ENCODE data around the gene BRD3OS.
A peak's percentile ranks its signal among the peaks of the same experiment; 100 is the strongest.

BRD3OS gene, protein sequence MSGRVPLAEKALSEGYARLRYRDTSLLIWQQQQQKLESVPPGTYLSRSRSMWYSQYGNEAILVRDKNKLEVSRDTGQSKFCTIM

DNA sequence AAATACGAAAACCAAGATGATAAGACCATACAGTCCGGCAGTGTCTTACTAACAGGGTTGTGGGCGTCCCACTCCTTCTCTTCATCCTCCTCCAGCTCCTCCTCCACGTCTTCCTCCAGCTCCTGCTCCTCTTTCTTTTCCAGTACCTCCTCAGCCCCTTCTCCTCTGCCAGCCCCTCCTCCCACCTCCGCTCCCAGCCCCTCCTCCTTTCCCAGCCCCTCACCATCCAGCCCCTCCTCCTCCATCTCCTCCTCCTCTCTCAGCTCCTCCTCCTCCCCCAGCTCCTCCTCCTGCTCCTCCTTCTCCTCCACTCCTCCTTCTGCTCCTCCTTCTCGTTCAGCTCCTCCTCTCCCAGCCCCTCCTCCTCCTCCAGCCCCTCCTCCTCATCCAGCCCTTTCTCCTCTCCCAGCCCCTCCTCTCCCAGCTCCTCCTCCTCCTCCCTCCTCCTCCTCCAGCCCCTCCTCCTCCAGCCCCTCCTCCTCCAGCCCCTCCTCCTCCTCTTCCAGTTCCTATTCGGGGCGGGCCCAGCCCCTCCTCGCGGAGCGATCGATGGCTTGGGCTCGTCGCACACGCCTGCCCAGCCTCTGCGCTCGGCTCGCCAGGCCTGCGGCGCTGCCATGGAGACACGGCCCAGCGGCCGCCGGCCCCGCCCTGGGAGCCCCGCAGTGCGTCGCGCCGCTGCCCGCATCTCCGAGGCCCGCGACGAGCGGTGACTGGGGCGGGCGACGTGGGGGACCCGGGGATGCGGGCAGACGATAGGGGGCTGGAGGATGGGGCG, at the start of gene BRD3OS:
Gene BRD3OS, plus strand, starts transcription at position 654 of the 778 bp plus-strand sequence. CDS start 1,267 bp downstream, outside the sequence.
- DNase-seq (ENCODE audit: low read depth), result peak; percentile 99

DNA sequence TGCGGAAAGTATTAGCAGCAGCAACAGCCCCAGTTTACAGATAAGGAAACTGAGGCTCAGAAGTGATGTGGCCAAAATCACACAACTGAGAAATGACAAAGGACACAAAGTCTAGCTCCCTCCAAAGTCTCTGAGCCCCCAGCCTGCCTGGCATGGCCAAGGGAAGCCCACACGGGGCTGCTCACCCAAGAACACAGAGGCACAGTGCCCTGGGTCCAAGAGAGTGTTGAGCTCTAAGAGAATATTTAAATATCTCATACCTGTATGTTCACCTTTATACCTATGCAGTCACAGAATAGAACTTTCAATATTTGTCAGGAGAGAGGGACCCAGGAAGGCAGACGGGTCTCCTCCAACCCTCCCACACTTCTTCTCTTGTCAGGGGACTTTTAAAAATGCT, 49.8 kb upstream of the BRD3OS start:
- no peak for DNase-seq (ENCODE audit: low read depth)

DNA sequence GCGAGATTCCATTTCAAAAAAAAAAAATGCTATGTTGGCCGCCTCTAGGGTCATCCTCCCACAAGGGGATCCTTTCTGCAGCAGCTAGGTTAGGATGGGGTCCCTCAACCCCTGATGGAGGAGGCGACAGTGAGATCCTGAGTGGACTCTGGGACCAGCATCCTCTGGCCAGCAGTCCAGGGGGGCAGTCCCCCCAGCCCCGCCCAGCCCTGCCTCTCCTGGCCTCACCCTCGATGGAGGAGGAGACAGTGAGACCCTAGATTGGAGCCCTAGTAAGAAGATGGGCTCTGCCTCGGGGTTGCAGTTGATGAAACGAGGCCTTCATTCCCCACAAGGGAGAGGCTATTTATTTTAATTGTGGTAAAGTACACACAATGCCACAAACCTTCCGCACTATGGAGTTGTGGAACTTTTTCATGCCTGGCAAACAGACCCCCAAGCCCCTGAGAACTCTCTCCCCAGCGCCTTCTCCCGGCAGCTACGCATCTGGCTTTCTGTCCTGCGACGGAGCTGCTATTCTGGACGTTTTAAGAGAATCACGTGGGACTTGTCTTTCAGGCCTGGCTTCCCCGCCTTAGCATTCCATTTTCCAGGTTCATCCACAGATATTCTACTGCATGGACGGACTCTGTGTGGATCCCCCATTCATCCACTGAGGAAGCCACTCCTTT, 49.0 kb upstream of the BRD3OS start:
- no peak for DNase-seq (ENCODE audit: low read depth)

DNA sequence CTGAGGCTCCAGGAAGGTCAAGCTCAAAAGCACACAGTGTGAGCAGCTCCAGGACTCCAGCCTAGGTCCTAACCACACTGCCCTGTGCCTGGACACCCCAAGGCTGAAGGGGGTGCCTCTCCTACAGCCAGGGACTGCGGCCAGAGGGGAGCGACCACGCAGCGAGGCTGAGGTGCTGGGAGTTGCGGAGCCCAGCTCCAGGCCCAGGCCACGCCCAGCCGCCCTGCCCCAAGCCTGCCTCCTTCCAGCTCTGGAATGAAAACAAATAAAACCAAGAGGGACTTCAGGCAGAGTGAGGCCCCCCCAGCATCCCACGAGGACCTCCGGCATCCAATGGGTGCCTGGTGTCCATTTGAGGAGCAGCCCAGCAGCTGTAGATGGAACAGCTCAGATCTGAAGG, 48.4 kb upstream of the BRD3OS start:
- DNase-seq (ENCODE audit: low read depth), result no peak

DNA sequence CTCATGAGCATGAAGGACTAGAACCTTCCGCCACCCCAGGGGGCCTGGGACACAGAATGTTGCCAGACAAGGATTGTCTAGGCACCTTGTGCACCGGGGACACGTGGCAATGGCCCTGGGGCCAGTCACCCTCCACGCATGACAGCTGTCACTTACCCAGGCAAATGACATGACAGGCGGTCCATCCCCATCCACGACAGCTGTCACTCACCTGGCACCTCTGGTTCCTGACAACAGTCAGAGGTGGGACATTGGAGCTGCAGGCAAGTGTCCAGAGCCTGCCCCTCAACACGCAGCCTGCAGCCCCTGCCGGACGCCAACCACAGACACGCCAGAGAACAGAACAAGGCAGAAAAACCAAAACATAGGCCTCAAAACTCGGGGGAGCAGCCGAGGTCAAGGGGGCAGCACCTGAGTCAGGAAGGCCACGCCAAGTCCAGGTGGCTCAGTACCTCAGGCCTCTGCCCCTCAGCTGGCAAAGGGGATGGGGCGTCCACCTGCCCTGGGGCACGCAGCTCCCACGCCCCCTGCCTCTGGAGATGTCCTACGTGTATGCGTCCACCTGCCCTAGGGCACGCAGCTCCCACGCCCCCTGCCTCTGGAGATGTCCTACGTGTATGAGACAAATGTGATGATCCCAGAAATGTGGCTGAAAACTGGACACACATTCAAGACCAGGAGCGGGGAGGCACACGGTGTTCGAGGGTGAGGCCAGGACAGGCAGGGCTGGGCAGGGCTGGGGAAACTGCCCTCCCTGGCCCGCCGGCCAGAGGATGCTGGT, 47.7 kb upstream of the BRD3OS start:
- no peak for DNase-seq (ENCODE audit: low read depth)

DNA sequence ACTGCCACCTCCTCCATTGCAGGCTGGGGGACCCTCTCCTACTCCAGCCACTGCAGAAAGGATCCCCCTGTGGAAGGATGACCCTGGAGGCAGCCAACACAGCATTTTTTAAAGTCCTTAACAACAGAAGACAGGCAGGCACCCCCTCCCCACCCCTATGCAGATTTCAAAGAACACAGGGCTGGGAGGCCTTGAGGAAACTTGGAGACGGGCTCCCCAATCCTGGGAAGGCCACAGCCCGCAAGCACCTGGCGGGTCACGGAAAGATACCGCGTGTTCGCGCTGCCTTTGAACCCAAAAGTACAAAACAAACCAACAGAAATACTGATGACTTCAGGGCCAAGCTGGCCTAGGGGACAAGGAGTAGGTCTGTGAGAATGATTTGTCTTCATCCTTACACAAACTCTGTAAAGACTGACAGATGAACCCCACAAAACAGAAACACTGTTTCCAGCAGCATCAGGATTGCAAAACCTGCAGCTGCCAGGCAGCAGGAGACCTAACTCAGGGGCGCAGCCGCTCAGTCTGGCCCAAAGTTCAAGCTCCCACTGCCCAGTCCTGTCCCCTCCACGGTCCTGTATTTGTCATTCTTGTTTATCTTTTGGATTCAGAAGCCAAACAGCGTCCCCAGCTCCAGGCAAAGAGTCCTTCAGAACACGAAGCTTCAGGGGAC, 46.9 kb upstream of the BRD3OS start:
- DNase-seq (ENCODE audit: low read depth), result no peak

DNA sequence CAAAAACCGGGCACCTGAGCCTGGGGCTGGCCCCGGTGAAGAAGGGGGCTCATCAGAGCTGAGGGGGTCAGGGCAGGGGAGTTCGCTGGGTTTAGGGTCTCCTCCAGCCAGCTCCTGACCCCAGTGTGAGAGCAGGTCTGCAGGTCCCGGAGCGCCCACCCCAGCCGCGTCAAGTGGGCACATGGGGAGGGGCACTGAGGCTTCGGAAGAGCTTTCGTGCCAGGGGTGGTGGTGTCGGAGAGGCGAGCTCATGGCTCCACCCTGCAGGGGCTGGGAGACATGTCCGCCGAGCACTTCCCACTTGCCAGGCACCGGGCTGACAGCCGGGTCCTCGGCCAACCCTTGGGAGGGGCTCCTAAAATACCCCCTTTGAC, 46.4 kb upstream of the BRD3OS start:
- DNase-seq (ENCODE audit: low read depth), result no peak

DNA sequence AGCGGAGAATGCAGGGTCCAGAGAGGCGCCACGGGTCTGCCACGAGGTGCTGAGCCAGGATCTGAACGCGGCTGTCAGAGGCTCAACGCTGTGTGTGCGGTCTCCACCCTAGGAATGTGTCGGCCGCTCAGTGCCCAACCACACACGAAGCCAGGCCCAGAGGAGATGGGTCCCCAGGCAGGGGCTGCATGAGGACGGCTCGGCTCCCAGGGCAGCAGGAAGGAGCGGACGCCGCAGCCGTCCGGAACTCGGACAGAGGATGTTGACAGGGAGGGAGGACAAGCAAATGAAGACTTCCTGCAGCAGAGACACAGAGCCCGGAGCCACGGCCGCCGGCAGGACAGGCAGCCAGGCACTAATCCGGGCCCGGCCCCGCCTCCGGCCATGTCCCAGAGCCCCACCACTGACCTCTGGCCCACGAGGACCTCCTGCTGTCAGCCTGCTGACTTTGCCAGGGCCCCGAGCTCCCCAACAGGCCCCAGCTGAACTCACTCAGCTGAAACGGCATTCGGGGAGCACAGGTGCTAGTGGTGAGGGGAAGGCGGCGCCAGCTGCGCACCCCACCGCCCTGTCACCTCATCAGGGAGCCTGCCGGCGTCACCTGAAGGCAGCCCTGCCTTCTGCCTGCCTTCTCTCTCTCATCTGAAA, 45.9 kb upstream of the BRD3OS start:
- DNase-seq (ENCODE audit: low read depth), result no peak

DNA sequence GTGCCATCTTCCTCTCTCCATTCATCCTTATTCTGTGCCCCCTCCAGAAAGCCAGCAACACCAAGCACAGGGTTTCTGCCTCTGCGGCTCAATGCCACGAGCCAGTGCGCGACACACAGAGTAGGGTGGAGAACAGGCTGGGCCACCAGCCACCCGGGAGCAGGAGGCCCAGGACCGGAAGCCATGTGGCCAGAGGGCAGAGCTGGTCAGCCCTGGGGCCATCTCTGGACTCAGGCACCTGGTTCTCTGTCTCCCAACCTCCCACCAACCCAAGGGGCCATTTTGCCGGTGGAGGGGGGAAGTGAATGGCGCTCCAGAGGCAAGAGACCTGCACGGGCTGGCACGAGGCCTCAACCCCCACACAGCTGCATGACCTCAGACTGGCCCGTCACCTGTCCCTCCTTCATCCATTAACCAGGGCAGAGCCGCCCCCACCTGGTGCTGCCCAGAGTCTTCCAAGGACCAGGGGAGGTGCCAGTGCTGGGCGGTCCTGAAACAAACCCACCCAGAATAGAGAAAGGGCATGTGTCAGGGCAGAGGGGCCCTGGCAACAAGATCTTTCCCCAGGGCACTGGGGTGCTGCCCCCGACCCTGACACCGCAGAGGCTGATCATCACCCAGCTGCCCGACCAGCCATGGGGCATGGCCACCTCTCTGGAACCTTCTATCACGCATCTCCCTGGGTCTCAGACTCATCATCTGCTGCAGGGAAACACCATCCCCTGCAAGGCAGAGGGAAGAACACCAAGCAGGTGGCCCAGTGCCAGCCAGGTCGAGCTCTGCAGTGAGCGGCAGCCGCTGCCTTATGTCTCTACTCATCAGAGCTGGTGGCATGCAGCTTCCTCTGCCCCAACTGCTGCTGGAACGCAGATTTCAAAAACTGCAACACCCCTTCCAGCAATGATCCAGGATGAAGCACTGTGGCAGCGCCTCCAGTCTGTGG, 45.1 kb upstream of the BRD3OS start:
- no peak for DNase-seq (ENCODE audit: low read depth)

DNA sequence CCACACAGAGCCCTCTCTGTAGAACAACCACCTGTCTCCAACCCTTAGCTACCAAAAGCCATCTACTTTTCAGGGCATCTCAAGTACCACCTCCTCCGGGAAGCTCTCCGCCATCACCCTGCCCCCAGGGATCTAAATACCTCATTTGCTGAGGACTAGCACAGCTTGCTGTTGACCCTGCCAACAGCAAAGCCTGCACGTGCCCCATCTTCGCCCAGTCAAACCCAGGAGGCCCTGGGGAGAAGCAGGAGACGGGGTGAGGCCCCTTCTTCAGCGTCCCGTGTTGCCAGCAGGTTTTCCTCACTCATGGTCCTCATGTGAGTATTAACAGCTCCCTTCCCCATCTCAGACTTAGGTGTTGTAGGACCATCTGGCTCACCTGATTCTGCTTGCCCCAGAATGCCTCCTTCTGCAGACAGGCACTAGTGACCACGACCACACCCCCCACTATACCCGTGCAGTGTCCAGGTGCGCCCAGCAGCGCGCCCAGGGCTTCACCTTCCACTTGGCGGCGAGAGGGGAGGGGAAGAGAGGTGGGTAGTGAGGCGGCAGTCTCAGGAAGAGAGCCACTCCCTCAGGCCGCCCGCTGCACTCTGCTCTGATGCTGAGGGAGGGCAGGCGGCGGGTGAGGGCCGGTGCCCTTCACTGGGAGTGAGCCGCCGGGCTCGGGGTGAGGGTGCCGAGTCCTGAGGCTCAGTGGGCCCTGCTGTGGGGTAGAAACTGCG, 44.3 kb upstream of the BRD3OS start:
- no peak for DNase-seq (ENCODE audit: low read depth)

DNA sequence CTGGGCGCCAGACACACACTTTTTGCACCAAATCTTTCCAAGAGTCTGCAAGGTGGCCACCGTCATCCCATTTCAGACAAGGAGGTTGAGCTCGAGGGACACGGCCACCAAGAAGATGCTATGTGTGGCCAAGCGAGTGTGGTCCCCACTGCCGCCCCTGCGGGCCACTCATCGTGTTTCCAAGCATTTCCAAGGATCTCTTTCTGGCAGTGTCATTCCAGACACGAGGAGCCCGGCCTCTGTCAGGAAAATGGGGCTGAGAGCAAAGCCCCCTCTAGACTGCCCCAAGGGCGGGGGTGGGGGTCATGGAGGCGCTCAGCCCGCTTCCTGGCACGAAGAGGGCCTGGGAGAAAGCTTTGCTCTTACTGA, 43.7 kb upstream of the BRD3OS start:
- no peak for DNase-seq (ENCODE audit: low read depth)

DNA sequence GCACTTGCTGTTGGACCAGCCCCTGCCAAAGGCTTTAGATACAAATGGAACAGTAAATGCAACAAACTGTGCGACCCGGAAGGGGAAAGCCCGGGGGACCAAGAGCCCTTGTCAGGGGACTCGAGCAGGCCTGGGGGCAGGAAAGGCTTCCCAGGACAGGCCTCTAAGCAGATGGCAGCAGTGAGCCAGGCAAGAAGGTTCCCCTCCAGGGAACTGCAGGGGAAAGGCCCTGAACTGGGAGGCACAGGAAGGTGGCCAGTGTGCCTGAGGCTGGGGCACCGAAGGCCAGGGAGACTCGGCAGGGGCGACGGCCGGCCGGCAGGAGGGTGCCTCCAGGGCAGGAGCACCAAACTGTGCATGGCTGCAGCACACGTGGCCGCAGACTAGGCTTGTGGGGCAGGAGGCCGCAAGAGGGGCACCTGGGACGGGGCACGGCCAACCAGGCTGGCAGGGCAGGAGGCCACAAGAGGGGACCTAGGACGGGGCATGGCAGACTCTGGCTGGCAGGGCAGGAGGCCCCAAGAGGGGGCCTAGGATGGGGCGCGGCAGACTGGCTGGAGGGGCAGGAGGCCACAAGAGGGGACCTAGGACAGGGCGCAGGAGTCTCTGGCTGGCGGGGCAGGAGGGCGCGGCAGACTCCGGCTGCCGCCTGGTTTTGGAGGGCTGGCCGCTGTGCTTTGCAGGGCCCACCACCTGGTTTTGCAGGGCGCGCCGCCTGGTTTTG, 43.2 kb upstream of the BRD3OS start:
- no peak for DNase-seq (ENCODE audit: low read depth)

DNA sequence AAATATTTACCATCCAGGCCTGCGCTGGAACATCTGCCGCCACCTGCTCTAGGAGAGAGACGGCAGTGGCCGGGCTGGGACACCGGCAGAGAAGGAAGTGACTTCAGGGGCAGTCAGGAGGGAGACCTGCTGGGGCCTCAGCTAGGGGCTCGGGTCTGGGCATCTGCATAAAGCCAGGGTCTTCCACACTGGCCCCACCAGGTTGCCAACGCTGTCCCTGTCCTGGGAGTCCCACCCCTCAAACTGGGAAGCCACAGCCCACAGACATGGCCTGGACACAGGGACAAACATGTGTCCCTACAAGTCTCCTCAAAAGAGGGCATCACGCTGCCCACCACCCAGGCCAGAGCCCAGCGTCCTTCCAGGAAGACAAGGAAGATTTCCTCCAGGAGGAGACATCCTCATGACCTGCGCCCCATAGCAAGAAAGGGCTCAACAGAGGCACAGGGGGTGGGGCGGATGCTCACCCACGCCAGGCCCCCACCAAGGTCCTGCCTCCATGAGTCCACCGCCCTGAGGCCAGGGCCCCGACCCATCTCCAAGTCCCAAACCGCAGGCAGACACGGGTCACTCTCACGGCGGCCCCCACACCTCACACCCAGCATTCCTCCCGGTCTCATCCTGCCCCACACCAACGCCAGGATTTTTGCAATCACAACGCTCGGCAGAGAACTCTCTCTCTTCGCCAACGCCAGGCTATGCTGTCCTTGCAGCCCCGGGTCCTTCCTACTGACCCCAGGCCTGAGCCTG, 42.1 kb upstream of the BRD3OS start:
- DNase-seq (ENCODE audit: low read depth), result no peak

DNA sequence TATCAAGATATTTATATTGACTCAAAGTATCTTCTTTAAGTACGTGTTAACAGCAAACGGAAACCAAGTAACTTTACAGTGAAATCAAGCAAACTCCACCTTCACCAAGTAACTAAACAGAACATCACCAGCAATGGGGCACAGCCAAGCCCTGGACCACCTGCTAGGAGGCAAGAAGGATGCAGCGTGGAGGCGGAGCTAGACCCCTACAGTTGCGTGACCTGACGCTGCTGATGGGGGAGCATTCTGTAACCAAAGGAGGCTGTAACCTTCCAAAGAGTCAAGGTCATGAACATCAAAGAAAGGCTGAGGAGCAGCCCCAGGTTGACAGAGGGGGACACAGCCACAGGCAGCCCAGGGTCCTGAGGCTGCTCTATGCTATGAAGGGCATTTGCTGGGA, 39.2 kb upstream of the BRD3OS start:
- DNase-seq (ENCODE audit: low read depth), result no peak

DNA sequence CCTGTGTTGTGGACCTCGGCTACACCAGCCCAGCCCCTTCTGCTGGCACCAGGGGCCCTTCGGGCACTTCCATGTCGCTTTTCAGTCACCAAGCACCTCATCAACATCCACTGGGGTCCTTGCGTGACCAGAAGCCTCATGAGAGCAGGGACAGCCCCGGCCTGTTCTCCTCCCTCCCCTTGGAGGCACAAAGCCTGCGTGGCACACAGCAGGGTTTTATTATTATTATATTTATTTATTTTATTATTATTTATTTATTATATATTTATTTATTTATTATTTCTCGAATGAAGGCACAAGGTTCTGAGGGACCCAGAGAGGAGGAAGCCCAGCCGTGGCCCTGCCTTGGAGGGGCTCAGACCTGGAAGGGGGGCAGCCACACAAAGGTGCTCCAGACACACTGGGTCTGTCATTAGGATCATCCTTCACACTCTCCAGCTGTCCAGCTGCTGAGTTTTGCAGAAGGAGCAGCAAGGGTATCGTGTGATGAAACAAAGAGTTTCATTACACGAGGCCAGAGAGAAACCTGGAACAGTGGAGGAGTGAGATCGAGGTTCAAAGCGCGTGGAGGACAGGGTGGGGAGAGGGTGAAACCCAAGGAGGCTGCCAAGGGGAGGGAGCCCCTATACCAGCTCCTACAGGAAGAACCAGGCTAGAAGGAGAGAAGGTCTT, 38.4 kb upstream of the BRD3OS start:
- no peak for DNase-seq (ENCODE audit: low read depth)

DNA sequence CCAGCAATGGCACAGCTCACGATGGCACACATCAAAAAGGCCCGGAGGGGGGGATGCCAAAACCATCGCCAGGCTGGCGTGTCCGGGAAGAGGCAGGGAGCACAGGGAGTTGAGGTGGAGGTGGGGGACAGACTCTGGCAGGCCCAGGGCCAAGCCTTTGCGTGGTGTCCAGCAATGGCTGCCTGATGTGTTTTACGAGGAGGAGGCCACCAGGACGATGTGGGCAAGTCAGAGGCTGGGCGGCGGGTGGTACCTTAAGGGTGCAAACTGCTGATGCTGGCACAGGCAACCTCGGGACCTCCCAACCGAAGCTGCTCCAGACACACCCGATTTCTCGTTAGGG, 37.9 kb upstream of the BRD3OS start:
- no peak for DNase-seq (ENCODE audit: low read depth)

DNA sequence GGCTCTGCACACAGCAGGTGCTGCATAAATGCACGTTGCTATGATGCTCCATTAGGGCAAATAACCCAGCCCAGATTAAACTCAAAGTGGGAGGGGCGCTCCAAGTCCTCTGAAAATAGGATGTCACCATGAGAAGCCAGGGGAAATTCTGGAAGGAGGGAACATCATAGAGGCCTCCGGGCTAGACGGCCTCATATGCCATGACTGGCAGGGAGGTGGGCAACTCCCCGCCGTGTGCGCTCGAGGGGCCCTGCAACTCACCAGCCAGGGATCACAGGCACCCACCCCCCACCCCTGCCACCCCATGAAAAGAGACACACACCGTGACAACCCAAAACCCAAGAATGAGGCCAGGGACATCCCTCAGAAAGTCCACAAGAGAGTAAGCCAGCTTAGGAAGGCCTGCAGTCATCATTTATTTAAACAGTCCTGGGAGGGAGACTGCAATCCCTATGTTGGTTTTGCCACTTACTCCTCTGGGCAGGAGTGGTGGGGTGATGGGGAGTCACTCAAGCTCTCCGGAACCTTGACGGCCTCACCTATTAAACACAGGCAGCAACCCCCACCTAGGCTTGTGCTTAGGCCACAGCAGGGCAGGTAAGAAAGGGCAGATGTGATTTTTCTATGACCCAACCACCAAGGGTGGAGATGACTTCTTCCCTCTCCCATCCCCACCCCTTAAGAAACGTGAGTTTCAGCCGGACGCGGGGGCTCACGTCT, 37.2 kb upstream of the BRD3OS start:
- no peak for DNase-seq (ENCODE audit: low read depth)
